OCI-LY3 (cell line): ENCODE results near the gene IFI16.
A peak's percentile ranks its signal among the peaks of the same experiment; 100 is the strongest.

Experiments used
- H2AFZ ChIP-seq: fragments of 200-600, 300-600 bp; shearing (Covaris generic); 2 replicates; pipeline ENCODE4 v1.6.0; 2014; ENCODE audit warnings: antibody characterized with exemption, low read depth, low read length
- H3K27ac ChIP-seq: fragments of 200-600, 300-600 bp; sonication (generic); 2 replicates; pipeline ENCODE4 v1.5.1; 2014; ENCODE audit warnings: mild to moderate bottlenecking, low read length, moderate library complexity, mixed read lengths
- H3K27me3 ChIP-seq: fragments of 200-600, 300-600 bp; sonication (generic); 2 replicates; pipeline ENCODE4 v1.6.1; 2014; ENCODE audit warnings: low read depth, low read length, mixed read lengths
- H3K36me3 ChIP-seq: fragments of 200-600, 300-600 bp; sonication (generic); replicated peaks from 2 replicates; pipeline ENCODE3; 2014; ENCODE audit warnings: low read depth, low read length, mixed read lengths
- H3K4me1 ChIP-seq: fragments of 300-600, 200-600 bp; sonication (generic); 2 replicates; pipeline ENCODE4 v1.6.1; 2014; ENCODE audit warnings: low read length, mixed read lengths
- H3K4me2 ChIP-seq: fragments of 200-600, 300-600 bp; sonication (generic); 2 replicates; pipeline ENCODE4 v1.6.1; 2014; ENCODE audit warnings: low read length, mixed read lengths
- H3K4me3 ChIP-seq: fragments of 300-600, 200-600 bp; sonication (generic); 2 replicates; pipeline ENCODE4 v1.5.1; 2014; ENCODE audit warnings: antibody characterized with exemption, mild to moderate bottlenecking, low read length, moderate library complexity
- H3K79me2 ChIP-seq: fragments of 300-600, 200-600 bp; shearing (Covaris generic); 2 replicates; pipeline ENCODE4 v1.6.1; 2014; ENCODE audit warnings: mild to moderate bottlenecking, low read length, mixed read lengths
- H3K9ac ChIP-seq: fragments of 300-600, 200-600 bp; shearing (Covaris generic); 2 replicates; pipeline ENCODE4 v1.6.0; 2014; ENCODE audit warnings: mild to moderate bottlenecking, low read length, moderate library complexity
- H3K9me3 ChIP-seq: fragments of 200-600, 300-600 bp; shearing (Covaris generic); 2 replicates; pipeline ENCODE4 v1.6.1; 2014; ENCODE audit warnings: low read length, mixed read lengths; ENCODE audit not compliant: insufficient read depth
- H4K20me1 ChIP-seq: fragments of 200-600, 300-600 bp; sonication (generic); 2 replicates; pipeline ENCODE4 v1.6.1; 2016; ENCODE audit warnings: low read length, mixed read lengths; ENCODE audit not compliant: insufficient read depth
- EZH2phosphoT487 ChIP-seq: fragments of 200-600 bp; shearing (Covaris generic); IDR thresholded peaks from 2 replicates; pipeline ENCODE4 v1.6.1; 2018; ENCODE audit warnings: antibody characterized with exemption, mixed run types, low read depth
- TF ChIP-seq, protein P1 (sequence below): fragments of 200-600, 300-600 bp; sonication (generic); IDR thresholded peaks from 2 replicates; pipeline ENCODE4 v1.5.1; 2014; ENCODE audit warnings: antibody characterized with exemption, low read length, low read depth

IFI16 gene

DNA sequence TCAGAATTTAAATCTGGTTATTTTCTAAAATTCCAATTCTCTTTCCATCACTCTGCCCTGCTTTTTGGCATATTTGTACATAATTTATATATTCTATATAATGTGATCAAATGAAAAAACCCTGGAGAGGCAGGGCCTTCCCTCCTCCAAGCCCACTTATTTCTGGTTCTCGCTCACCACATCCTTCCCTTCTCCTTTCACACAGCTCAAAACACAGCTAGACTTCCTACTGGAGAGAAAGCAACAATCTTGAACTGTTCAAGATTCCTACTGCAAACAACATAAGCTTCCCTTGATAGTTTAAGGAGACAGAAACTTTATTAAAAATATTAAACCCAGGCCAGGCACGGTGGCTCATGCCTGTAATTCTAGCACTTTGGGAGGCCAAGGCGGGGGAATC, 74.4 kb downstream of the IFI16 start:
- H3K9me3 ChIP-seq = no peaks in the 10 kb centered on the region
- H3K4me2 ChIP-seq = no peak overlapping the region
- no peak overlapping the region for H3K4me3 ChIP-seq
- H3K27ac ChIP-seq = no peak overlapping the region
- no peaks in the 10 kb centered on the region for H3K27me3 ChIP-seq
- no peaks in the 10 kb centered on the region for H3K79me2 ChIP-seq
- no peak overlapping the region for H2AFZ ChIP-seq
- H4K20me1 ChIP-seq = no peaks in the 10 kb centered on the region
- TF ChIP-seq, protein P1, sequence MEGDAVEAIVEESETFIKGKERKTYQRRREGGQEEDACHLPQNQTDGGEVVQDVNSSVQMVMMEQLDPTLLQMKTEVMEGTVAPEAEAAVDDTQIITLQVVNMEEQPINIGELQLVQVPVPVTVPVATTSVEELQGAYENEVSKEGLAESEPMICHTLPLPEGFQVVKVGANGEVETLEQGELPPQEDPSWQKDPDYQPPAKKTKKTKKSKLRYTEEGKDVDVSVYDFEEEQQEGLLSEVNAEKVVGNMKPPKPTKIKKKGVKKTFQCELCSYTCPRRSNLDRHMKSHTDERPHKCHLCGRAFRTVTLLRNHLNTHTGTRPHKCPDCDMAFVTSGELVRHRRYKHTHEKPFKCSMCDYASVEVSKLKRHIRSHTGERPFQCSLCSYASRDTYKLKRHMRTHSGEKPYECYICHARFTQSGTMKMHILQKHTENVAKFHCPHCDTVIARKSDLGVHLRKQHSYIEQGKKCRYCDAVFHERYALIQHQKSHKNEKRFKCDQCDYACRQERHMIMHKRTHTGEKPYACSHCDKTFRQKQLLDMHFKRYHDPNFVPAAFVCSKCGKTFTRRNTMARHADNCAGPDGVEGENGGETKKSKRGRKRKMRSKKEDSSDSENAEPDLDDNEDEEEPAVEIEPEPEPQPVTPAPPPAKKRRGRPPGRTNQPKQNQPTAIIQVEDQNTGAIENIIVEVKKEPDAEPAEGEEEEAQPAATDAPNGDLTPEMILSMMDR = no peak
- TF ChIP-seq EZH2phosphoT487 = no peak
- peaks cover 28% of the 10 kb centered on the region for H3K4me1 ChIP-seq
- H3K9ac ChIP-seq = no peak overlapping the region
- no peaks in the 10 kb centered on the region for H3K36me3 ChIP-seq

- no peaks in the 10 kb centered on the region for H4K20me1 ChIP-seq
- H3K4me2 ChIP-seq = no peak overlapping the region
- TF ChIP-seq EZH2phosphoT487 = no peak
- TF ChIP-seq, protein P1 = no peak
- H2AFZ ChIP-seq = no peak overlapping the region
- no peaks in the 10 kb centered on the region for H3K36me3 ChIP-seq
- no peaks in the 10 kb centered on the region for H3K9me3 ChIP-seq
- no peak overlapping the region for H3K4me3 ChIP-seq
- no peak overlapping the region for H3K9ac ChIP-seq
- no peak overlapping the region for H3K27ac ChIP-seq
- no peaks in the 10 kb centered on the region for H3K79me2 ChIP-seq
- peaks cover 29% of the 10 kb centered on the region for H3K4me1 ChIP-seq
- no peaks in the 10 kb centered on the region for H3K27me3 ChIP-seq
Observed at GRCh38 chr1:159084867-159085266, 75.2 kb downstream of the IFI16 start.

DNA sequence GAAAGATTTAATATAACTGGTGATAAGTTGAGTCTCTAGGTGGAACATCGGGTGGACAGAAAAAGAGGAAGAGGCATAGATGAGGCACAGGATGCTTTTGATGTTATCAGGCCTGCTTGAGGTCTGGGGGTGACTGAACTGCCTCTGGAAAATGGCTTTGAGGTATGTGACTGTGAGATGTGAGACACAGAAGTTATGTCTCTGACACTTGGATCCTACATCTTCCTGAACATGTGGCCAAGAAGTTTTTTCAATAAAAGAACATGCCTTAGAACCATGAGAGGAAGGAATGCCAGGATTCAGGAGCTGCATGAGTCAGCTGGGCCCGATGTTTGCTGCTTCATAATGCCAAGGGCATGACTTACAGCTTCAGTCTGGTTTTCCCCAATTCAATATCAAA, 78.3 kb downstream of the IFI16 start:
- Histone ChIP-seq H4K20me1 (no peaks in the 10 kb centered on the region), H3K4me3 (no peak overlapping the region), H3K36me3 (no peaks in the 10 kb centered on the region), H3K79me2 (no peaks in the 10 kb centered on the region), H3K9me3 (no peaks in the 10 kb centered on the region), H3K9ac (peak overlapping the region; percentile 9; the same call in 1 of the 2 replicates), H3K4me1 (peaks cover 29% of the 10 kb centered on the region), H3K4me2 (peak overlapping the region; percentile 56), H3K27me3 (no peaks in the 10 kb centered on the region), H3K27ac (peak overlapping the region; percentile 58), H2AFZ (peak overlapping the region; percentile 23; the same call in 1 of the 2 replicates)
- TF ChIP-seq, protein P1 = no peak
- no peak for TF ChIP-seq EZH2phosphoT487

GRCh38 chr1:159088546-159089183, 79.0 kb downstream of the IFI16 start:
- Histone ChIP-seq H4K20me1 (no peaks in the 10 kb centered on the region), H3K9me3 (no peaks in the 10 kb centered on the region), H3K4me2 (peak overlapping the region; percentile 56), H3K27ac (peak overlapping the region; percentile 58), H3K36me3 (no peaks in the 10 kb centered on the region), H3K79me2 (no peaks in the 10 kb centered on the region), H3K4me1 (peaks cover 29% of the 10 kb centered on the region), H3K27me3 (no peaks in the 10 kb centered on the region), H3K4me3 (peak overlapping the region; percentile 20), H2AFZ (peak overlapping the region; percentile 23; the same call in 1 of the 2 replicates), H3K9ac (peak overlapping the region; percentile 24; the same call in 1 of the 2 replicates)
- TF ChIP-seq EZH2phosphoT487 = no peak
- TF ChIP-seq, protein P1 = no peak
